CD14-positive monocyte (primary cell): Measurements from ENCODE around the gene TMEM82. TPM values are rescaled to one million over a fixed set of nuclear protein-coding genes. Genes with fewer than 3 reads are reported as not detected.

ENCODE experiments used
- DNase-seq, 3 donors: peaks; one replicate each; pipeline ENCODE4 v3.0.0-alpha.2; 2011 to 2022
- H2AFZ ChIP-seq: 2 replicates; pipeline ENCODE4 v1.6.0; 2012; ENCODE audit warnings: mild to moderate bottlenecking, low read depth, low read length, inconsistent platforms; ENCODE audit not compliant: insufficient read depth, poor library complexity, severe bottlenecking
- H3K27ac ChIP-seq, 2 donors: 1 replicate in 1 of 2; 2 replicates in 1 of 2; pipeline ENCODE4 v1.5.1; 2012 to 2013; ENCODE audit warnings: low read length in 2 of 2, control low read depth in 1 of 2, inconsistent platforms in 1 of 2, low read depth in 1 of 2, mild to moderate bottlenecking in 1 of 2
- H3K27me3 ChIP-seq, 2 donors: one replicate each; pipeline versions ENCODE4 v1.6.0 to v1.6.1; 2011 to 2013; ENCODE audit warnings: low read length in 2 of 2; ENCODE audit not compliant: control insufficient read depth in 2 of 2, insufficient read depth in 2 of 2
- H3K36me3 ChIP-seq, 2 donors: replicated peaks in 1 of 2; 1 replicate in 1 of 2; 2 replicates in 1 of 2; pipeline versions ENCODE4 v1.5.1 to v1.6.1; 2012 to 2013; ENCODE audit warnings: low read length in 2 of 2, control low read depth in 1 of 2, inconsistent platforms in 1 of 2, mild to moderate bottlenecking in 1 of 2; ENCODE audit not compliant: insufficient read depth in 2 of 2, control insufficient read depth in 1 of 2
- H3K4me1 ChIP-seq, 2 donors: 1 replicate in 1 of 2; 2 replicates in 1 of 2; pipeline versions ENCODE4 v1.5.1 to v1.6.1; 2012 to 2013; ENCODE audit warnings: low read length in 2 of 2, control low read depth in 1 of 2, inconsistent platforms in 1 of 2, mild to moderate bottlenecking in 1 of 2, moderate library complexity in 1 of 2; ENCODE audit not compliant: insufficient read depth in 2 of 2, control insufficient read depth in 1 of 2
- H3K4me2 ChIP-seq: replicated peaks from 2 replicates; pipeline ENCODE3; 2012; ENCODE audit warnings: low read length, moderate library complexity, mild to moderate bottlenecking; ENCODE audit not compliant: poor library complexity, severe bottlenecking; ENCODE audit errors: extremely low read depth
- H3K4me3 ChIP-seq, 3 experiments: fragments of 200-600 bp in 1 of 3; sonication (generic) in 1 of 3; replicated peaks in 1 of 3; 1 replicate in 2 of 3; 2 replicates in 1 of 3; pipeline ENCODE4 v1.5.1; 2011 to 2013; ENCODE audit warnings: low read length in 3 of 3, mild to moderate bottlenecking in 3 of 3, control low read depth in 2 of 3, low read depth in 2 of 3, inconsistent platforms in 1 of 3, moderate library complexity in 1 of 3
- H3K79me2 ChIP-seq: 2 replicates; pipeline ENCODE4 v1.6.0; 2012; ENCODE audit warnings: mild to moderate bottlenecking, control low read depth, inconsistent platforms, low read length, moderate library complexity; ENCODE audit not compliant: insufficient read depth
- H3K9ac ChIP-seq: 2 replicates; pipeline ENCODE4 v1.6.0; 2017; ENCODE audit warnings: low read length, mild to moderate bottlenecking; ENCODE audit not compliant: insufficient read depth, poor library complexity, severe bottlenecking
- H3K9me3 ChIP-seq, 2 donors: replicated peaks in 1 of 2; 1 replicate in 1 of 2; 2 replicates in 1 of 2; pipeline versions ENCODE4 v1.5.1 to v1.6.1; 2012 to 2013; ENCODE audit warnings: low read length in 2 of 2, control low read depth in 1 of 2; ENCODE audit not compliant: control insufficient read depth in 1 of 2, insufficient read depth in 1 of 2
- H4K20me1 ChIP-seq: 2 replicates; pipeline ENCODE4 v1.6.0; 2012; ENCODE audit warnings: mild to moderate bottlenecking, low read length, control low read depth, moderate library complexity; ENCODE audit not compliant: insufficient read depth
- H3K27ac Mint-ChIP-seq, 7 donors: one replicate each; pipeline ENCODE4 v1.8.0; 2020; ENCODE audit warnings: mild to moderate bottlenecking in 7 of 7, mixed read lengths in 7 of 7, moderate library complexity in 6 of 7, inconsistent platforms in 2 of 7
- H3K27me3 Mint-ChIP-seq, 3 donors: one replicate each; pipeline ENCODE4 v1.8.0; 2021 to 2022; ENCODE audit warnings: low read depth in 3 of 3, mild to moderate bottlenecking in 3 of 3, mixed read lengths in 3 of 3, moderate library complexity in 3 of 3, inconsistent platforms in 1 of 3
- H3K36me3 Mint-ChIP-seq, 2 donors: one replicate each; pipeline ENCODE4 v1.8.0; 2020; ENCODE audit warnings: mixed read lengths in 2 of 2, inconsistent platforms in 1 of 2, mild to moderate bottlenecking in 1 of 2
- H3K4me1 Mint-ChIP-seq: one replicate; pipeline ENCODE4 v1.8.0; 2020; ENCODE audit warnings: mild to moderate bottlenecking, mixed read lengths
- H3K4me3 Mint-ChIP-seq, 2 donors: one replicate each; pipeline ENCODE4 v1.8.0; 2020; ENCODE audit warnings: mild to moderate bottlenecking in 2 of 2, mixed read lengths in 2 of 2, moderate library complexity in 1 of 2
- H3K9me3 Mint-ChIP-seq, 7 donors: one replicate each; pipeline ENCODE4 v1.8.0; 2020 to 2022; ENCODE audit warnings: mixed read lengths in 7 of 7, mild to moderate bottlenecking in 6 of 7, moderate library complexity in 6 of 7, inconsistent platforms in 2 of 7
- CTCF ChIP-seq: fragments of 200-600 bp; IDR thresholded peaks from one replicate; pipeline ENCODE4 v1.8.0; 2022; ENCODE audit warnings: antibody characterized with exemption, mild to moderate bottlenecking
- WGBS: methylation state at CpG from one replicate; pipeline ENCODE4 v1.1.5; 2013; ENCODE audit warnings: missing lambda C conversion rate; ENCODE audit not compliant: insufficient coverage; 5-methylcytosine and 5-hydroxymethylcytosine counted together
- intact Hi-C, 2 donors: fragments of 100-400 bp; cut with micrococcal nuclease; formaldehyde crosslinking; loops; one replicate each; pipeline versions ENCODE4 v1.15.0 to v1.15.1; 2023
- polyA plus RNA-seq, 3 donors: library from polyadenylated mRNA; depleted of rRNA in 1 of 3; unstranded in 2 of 3; stranded (reverse) in 1 of 3; fragments of 300-500 nt in 2 of 3; fragments of >200 nt in 1 of 3; fragmentation: Illumina TruSeq in 2 of 3; gene quantifications; 1 replicate in 2 of 3; 2 replicates in 1 of 3; pipeline ENCODE4 v1.2.3, GENCODE V29; 2012 to 2021

The TMEM82 gene
- polyA plus RNA-seq, 3 donors = not detected

GRCh38 chr1:15740924-15741850, 1.1 kb upstream of the TMEM82 start:
- Mint-ChIP-seq H3K4me3 (no peak overlapping the region), H3K9me3 (peaks cover 0 to 1% (median 0%) of the 10 kb centered on the region in 7 donors), H3K27ac (peak overlapping the region in 2 of 7 donors; percentile 19 to 25), H3K36me3 (peaks cover 0 to 3% of the 10 kb centered on the region in 2 donors), H3K27me3 (peaks cover 0 to 6% (median 1%) of the 10 kb centered on the region in 3 donors), H3K4me1 (peaks cover 4% of the 10 kb centered on the region)
- no peak overlapping the region for H3K4me2 ChIP-seq
- no peak overlapping the region for H3K27ac ChIP-seq
- no peaks in the 10 kb centered on the region for H3K4me1 ChIP-seq
- no peak overlapping the region for H2AFZ ChIP-seq
- DNase-seq = peak; percentile 23 to 48 (median 25)
- no peaks in the 10 kb centered on the region for H3K36me3 ChIP-seq
- no peaks in the 10 kb centered on the region for H4K20me1 ChIP-seq
- no peaks in the 10 kb centered on the region for H3K27me3 ChIP-seq
- peak; percentile 75 for TF ChIP-seq CTCF
- no peak overlapping the region for H3K9ac ChIP-seq
- intact Hi-C loops = loop anchor here in 1 of 2 donors (2.0 kb wide), 1 partner anchor 146 kb away; no protein-coding TSS in a partner anchor
- H3K4me3 ChIP-seq = no peak overlapping the region
- no peaks in the 10 kb centered on the region for H3K79me2 ChIP-seq
- no peaks in the 10 kb centered on the region for H3K9me3 ChIP-seq
- WGBS = 68% methylated on average over 24 of the region's 27 CpGs

DNA sequence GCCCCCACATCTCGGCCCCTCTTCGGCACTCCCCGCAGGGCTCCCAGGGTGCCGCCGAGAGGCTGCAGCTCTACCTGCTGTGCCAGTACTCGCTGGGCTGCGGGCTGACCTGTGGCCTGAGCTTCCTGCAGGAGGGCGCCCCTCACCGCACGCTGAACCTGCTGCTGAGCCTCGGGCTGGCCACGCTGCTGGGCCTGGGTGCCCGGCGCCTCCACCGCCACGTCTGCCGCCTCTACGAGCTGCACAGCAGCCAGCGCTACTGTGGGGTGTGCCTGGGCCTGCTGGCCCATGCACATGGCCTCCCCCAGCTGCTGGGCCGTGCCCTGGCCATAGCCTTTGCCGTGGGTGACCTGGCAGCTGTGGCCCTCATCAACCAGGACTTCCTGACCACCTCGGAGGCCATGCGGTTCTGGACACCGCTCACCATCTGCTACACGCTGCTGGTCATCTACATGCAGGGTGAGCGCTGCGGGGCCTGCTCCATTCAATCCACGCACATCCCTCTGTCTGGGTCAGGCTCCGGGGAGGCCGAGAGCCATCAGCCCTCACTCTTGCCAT, 1.9 kb downstream of the TMEM82 start:
- TF ChIP-seq CTCF = no peak
- H3K4me3 ChIP-seq = no peak overlapping the region
- H3K27me3 ChIP-seq = no peaks in the 10 kb centered on the region
- no peaks in the 10 kb centered on the region for H3K36me3 ChIP-seq
- no peak overlapping the region for H3K4me2 ChIP-seq
- peaks cover 0 to 3% of the 10 kb centered on the region in 2 donors for H3K36me3 Mint-ChIP-seq
- no peak overlapping the region for H3K9ac ChIP-seq
- intact Hi-C loops = no loop called here
- no peaks in the 10 kb centered on the region for H3K9me3 Mint-ChIP-seq
- no peaks in the 10 kb centered on the region for H3K79me2 ChIP-seq
- no peak overlapping the region for H2AFZ ChIP-seq
- no peak for DNase-seq
- H3K4me1 Mint-ChIP-seq = peaks cover 4% of the 10 kb centered on the region
- 93% methylated on average over 30 of the region's 30 CpGs for WGBS
- no peak overlapping the region for H3K27ac ChIP-seq
- H3K4me3 Mint-ChIP-seq = no peak overlapping the region
- H3K4me1 ChIP-seq = no peaks in the 10 kb centered on the region
- H3K9me3 ChIP-seq = no peaks in the 10 kb centered on the region
- peaks cover 0 to 6% (median 4%) of the 10 kb centered on the region in 3 donors for H3K27me3 Mint-ChIP-seq
- H4K20me1 ChIP-seq = no peaks in the 10 kb centered on the region
- no peak overlapping the region for H3K27ac Mint-ChIP-seq
